Suprapubic skin (tissue), 4 donors: Measurements from ENCODE around the gene IQCM.

Source experiments
- EP300 ChIP-seq: sonication (generic); formaldehyde crosslinking; IDR thresholded peaks from one replicate; pipeline ENCODE4 v1.6.1; 2017; ENCODE audit warnings: antibody characterized with exemption
- POLR2A ChIP-seq, 2 donors: fragments of 450-650 bp; IDR thresholded peaks; one replicate each; pipeline ENCODE4 v1.6.1; 2017; ENCODE audit warnings: antibody characterized with exemption in 2 of 2, mild to moderate bottlenecking in 2 of 2, moderate library complexity in 2 of 2
- POLR2AphosphoS5 ChIP-seq, 3 donors: sonication (generic); formaldehyde crosslinking; IDR thresholded peaks; one replicate each; pipeline ENCODE4 v1.6.1; 2017; ENCODE audit warnings: antibody characterized with exemption in 3 of 3
- TF ChIP-seq, protein P1 (sequence below), 2 donors: fragments of 200-600 bp in 1 of 2; fragments of 450-650 bp in 1 of 2; sonication (generic) in 1 of 2; IDR thresholded peaks; one replicate each; pipeline ENCODE4 v1.5.1; 2016 to 2019; ENCODE audit warnings: antibody characterized with exemption in 2 of 2, mild to moderate bottlenecking in 1 of 2, moderate library complexity in 1 of 2

DNA sequence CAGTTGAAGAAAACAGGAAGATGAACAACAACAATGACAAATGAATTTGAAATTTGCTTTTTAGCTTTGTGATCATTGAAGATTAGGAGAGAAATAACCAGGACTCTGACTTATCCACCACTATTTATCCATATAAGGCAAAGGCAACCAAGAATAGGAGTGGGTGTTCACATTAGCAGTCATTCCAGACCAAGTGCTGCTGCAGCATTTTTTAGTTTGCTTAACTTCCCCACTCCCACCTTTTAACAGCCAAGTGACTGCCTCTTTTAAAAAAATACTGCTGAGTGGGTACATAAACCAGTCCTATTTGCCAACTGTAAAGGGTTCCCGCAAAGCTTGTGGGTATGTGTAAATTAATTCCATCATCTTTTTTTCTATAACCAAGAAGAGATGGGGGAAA is 230.9 kb downstream of the IQCM start:
- TF ChIP-seq, protein P1, sequence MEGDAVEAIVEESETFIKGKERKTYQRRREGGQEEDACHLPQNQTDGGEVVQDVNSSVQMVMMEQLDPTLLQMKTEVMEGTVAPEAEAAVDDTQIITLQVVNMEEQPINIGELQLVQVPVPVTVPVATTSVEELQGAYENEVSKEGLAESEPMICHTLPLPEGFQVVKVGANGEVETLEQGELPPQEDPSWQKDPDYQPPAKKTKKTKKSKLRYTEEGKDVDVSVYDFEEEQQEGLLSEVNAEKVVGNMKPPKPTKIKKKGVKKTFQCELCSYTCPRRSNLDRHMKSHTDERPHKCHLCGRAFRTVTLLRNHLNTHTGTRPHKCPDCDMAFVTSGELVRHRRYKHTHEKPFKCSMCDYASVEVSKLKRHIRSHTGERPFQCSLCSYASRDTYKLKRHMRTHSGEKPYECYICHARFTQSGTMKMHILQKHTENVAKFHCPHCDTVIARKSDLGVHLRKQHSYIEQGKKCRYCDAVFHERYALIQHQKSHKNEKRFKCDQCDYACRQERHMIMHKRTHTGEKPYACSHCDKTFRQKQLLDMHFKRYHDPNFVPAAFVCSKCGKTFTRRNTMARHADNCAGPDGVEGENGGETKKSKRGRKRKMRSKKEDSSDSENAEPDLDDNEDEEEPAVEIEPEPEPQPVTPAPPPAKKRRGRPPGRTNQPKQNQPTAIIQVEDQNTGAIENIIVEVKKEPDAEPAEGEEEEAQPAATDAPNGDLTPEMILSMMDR (IDR thresholded peaks at IDR 0.05): no peak
- no peak for TF ChIP-seq POLR2AphosphoS5 (IDR thresholded peaks at IDR 0.05)
- TF ChIP-seq POLR2A (IDR thresholded peaks at IDR 0.05): no peak
- TF ChIP-seq EP300: no peak
